Activated CD8-positive, alpha-beta T cell treated with anti-CD3 and anti-CD28 coated beads for 36 hours (primary cell): Measurements from ENCODE around the gene ALOX12. TPM values are rescaled to one million over a fixed set of nuclear protein-coding genes. Genes with fewer than 3 reads are reported as not detected.
"Not testable (repeated sequence)": the region's sequence is repeated elsewhere in the genome, so short reads cannot be mapped to it uniquely, and the experiment has no call there.

ENCODE experiments used
- ATAC-seq: fragments of 200-7000 bp; cut with Tn5 transposase; one replicate; pipeline ENCODE4 v1.10.0; 2021; ENCODE audit warnings: mild to moderate bottlenecking, moderate library complexity
- CTCF ChIA-PET: fragments of 350-600 bp; sonication (Branson Sonifier 250); formaldehyde crosslinking; loops from one replicate; lab custom pipeline; 2021; ENCODE audit warnings: antibody characterized with exemption; lab: Charles Lee
- POLR2A ChIA-PET: fragments of 350-600 bp; sonication (Branson Sonifier 250); formaldehyde crosslinking; loops from one replicate; lab custom pipeline; 2021; ENCODE audit warnings: antibody characterized with exemption; lab: Charles Lee
- DNase-seq: peaks from one replicate; pipeline ENCODE4 v3.0.0-alpha.2; 2020
- H3K27ac Mint-ChIP-seq: one replicate; pipeline ENCODE4 v1.8.0; 2021; ENCODE audit warnings: mild to moderate bottlenecking, mixed read lengths
- H3K27me3 Mint-ChIP-seq: one replicate; pipeline ENCODE4 v1.8.0; 2021; ENCODE audit warnings: mixed read lengths
- H3K36me3 Mint-ChIP-seq: one replicate; pipeline ENCODE4 v1.8.0; 2021; ENCODE audit warnings: low read depth, mixed read lengths
- H3K4me1 Mint-ChIP-seq: one replicate; pipeline ENCODE4 v1.8.0; 2021; ENCODE audit warnings: low read depth, mixed read lengths
- H3K4me3 Mint-ChIP-seq: one replicate; pipeline ENCODE4 v1.8.0; 2021; ENCODE audit warnings: mild to moderate bottlenecking, moderate library complexity, mixed read lengths
- H3K9me3 Mint-ChIP-seq: one replicate; pipeline ENCODE4 v1.8.0; 2021; ENCODE audit warnings: mixed read lengths
- CTCF ChIP-seq: fragments of 200-600 bp; IDR thresholded peaks from one replicate; pipeline ENCODE4 v1.8.0; 2022; ENCODE audit warnings: antibody characterized with exemption, mild to moderate bottlenecking
- intact Hi-C: fragments of 100-400 bp; cut with micrococcal nuclease; formaldehyde crosslinking; loops from one replicate; pipeline ENCODE4 v1.10.0; 2022
- total RNA-seq, 2 experiments: library from RNA; stranded (reverse); gene quantifications; one replicate each; pipeline ENCODE4 v1.2.3, GENCODE V29; 2021

The ALOX12 gene
- total RNA-seq, 2 experiments from 2014 or later, result not detected

- no peak for TF ChIP-seq CTCF
- intact Hi-C loops, result no loop called here
- ChIA-PET POLR2A (no interaction called here), CTCF (no interaction called here)
- H3K4me3 Mint-ChIP-seq, result no peak overlapping the region
- DNase-seq (no peak), ATAC-seq (no peak)
- H3K27ac Mint-ChIP-seq, result no peak overlapping the region
- H3K9me3 Mint-ChIP-seq, result peaks cover 2% of the 10 kb centered on the region
- no peaks in the 10 kb centered on the region for H3K36me3 Mint-ChIP-seq
- peaks cover 5% of the 10 kb centered on the region for H3K4me1 Mint-ChIP-seq
- H3K27me3 Mint-ChIP-seq, result no peaks in the 10 kb centered on the region
Measured at GRCh38 chr17:6953689-6954088, 42.2 kb upstream of the ALOX12 start.

- no peak for TF ChIP-seq CTCF
- Mint-ChIP-seq H3K27me3 (no peaks in the 10 kb centered on the region), H3K27ac (no peak overlapping the region), H3K4me1 (no peaks in the 10 kb centered on the region), H3K4me3 (no peak overlapping the region), H3K36me3 (no peaks in the 10 kb centered on the region), H3K9me3 (no peaks in the 10 kb centered on the region)
- DNase-seq, result no peak
- ChIA-PET POLR2A (no interaction called here), CTCF (interaction anchor here (1.2 kb wide), 1 partner anchor 49 kb away, joined by 3 read pairs; no protein-coding TSS in a partner anchor)
- intact Hi-C loops, result no loop called here
- ATAC-seq, result no peak
Measured at GRCh38 chr17:6959700-6960099, 36.1 kb upstream of the ALOX12 start.

- intact Hi-C loops, result no loop called here
- DNase-seq (no peak), ATAC-seq (peak; percentile 37)
- H3K9me3 Mint-ChIP-seq, result no peaks in the 10 kb centered on the region
- ChIA-PET POLR2A (no interaction called here), CTCF (interaction anchor here (1.2 to 2.1 kb wide), 3 partner anchors 17 to 55 kb away, joined by 6 to 14 read pairs (median 7); no protein-coding TSS in a partner anchor)
- no peaks in the 10 kb centered on the region for H3K27me3 Mint-ChIP-seq
- no peak overlapping the region for H3K4me3 Mint-ChIP-seq
- no peaks in the 10 kb centered on the region for H3K36me3 Mint-ChIP-seq
- TF ChIP-seq CTCF, result no peak
- no peaks in the 10 kb centered on the region for H3K4me1 Mint-ChIP-seq
- H3K27ac Mint-ChIP-seq, result peak overlapping the region; percentile 25
Measured at GRCh38 chr17:6969323-6969726, 26.5 kb upstream of the ALOX12 start.

GRCh38 chr17:6970992-6971391 lies 24.9 kb upstream of the ALOX12 start:
- Mint-ChIP-seq H3K9me3 (no peaks in the 10 kb centered on the region), H3K27me3 (no peaks in the 10 kb centered on the region), H3K4me3 (no peak overlapping the region), H3K27ac (no peak overlapping the region), H3K4me1 (no peaks in the 10 kb centered on the region), H3K36me3 (no peaks in the 10 kb centered on the region)
- intact Hi-C loops, result no loop called here
- no peak for DNase-seq
- ChIA-PET POLR2A (interaction anchor here (1.0 kb wide), 1 partner anchor 17 kb away, joined by 3 read pairs; no protein-coding TSS in a partner anchor), CTCF (interaction anchor here (1.1 kb wide), 1 partner anchor 128 kb away, joined by 5 read pairs; no protein-coding TSS in a partner anchor)
- ATAC-seq, result no peak
- TF ChIP-seq CTCF, result no peak

- ATAC-seq, H3K36me3 Mint-ChIP-seq, H3K9me3 Mint-ChIP-seq, H3K4me3 Mint-ChIP-seq, intact Hi-C loops, H3K27ac Mint-ChIP-seq, DNase-seq, H3K27me3 Mint-ChIP-seq, H3K4me1 Mint-ChIP-seq: not testable (repeated sequence)
- ChIA-PET POLR2A (interaction anchor here (0.8 kb wide), 1 partner anchor 64 kb away, joined by 4 read pairs; no protein-coding TSS in a partner anchor), CTCF (interaction anchor here (0.7 kb wide), 1 partner anchor 25 kb away, joined by 3 read pairs; no protein-coding TSS in a partner anchor)
Measured at GRCh38 chr17:6979440-6979839, 16.4 kb upstream of the ALOX12 start.
